PC-3 (cell line): ENCODE results near the gene SRSF5. TPM values are rescaled to one million over a fixed set of nuclear protein-coding genes. Genes with fewer than 3 reads are reported as not detected.

ENCODE experiments used
- ATAC-seq: fragments of 200-7000 bp; cut with Tn5 transposase; 2 replicates; pipeline ENCODE4 v1.9.1; 2020; ENCODE audit warnings: mild to moderate bottlenecking, moderate library complexity
- BruUV-seq: library from RNA; stranded (reverse); fragments of 400-500 nt; replicated peaks from 2 replicates; lab custom pipeline; 2021; lab: Mats Ljungman, UMichigan
- CTCF ChIA-PET: fragments of 300-600 bp; sonication (Branson Sonifier 250); formaldehyde crosslinking; loops from one replicate; lab custom pipeline; 2022; ENCODE audit warnings: antibody characterized with exemption; lab: Charles Lee
- POLR2A ChIA-PET: fragments of 300-600 bp; sonication (Branson Sonifier 250); formaldehyde crosslinking; loops from one replicate; lab custom pipeline; 2022; ENCODE audit warnings: antibody characterized with exemption; ENCODE audit not compliant: unreplicated experiment; lab: Charles Lee
- DNase-seq: peaks from one replicate; pipeline ENCODE4 v3.0.0-alpha.2; 2015
- H2AFZ ChIP-seq: fragments of 300-600 bp; sonication (generic); 2 replicates; pipeline ENCODE4 v1.6.0; 2016; ENCODE audit warnings: antibody characterized with exemption, low read length
- H3F3A ChIP-seq: fragments of 300-600 bp; sonication (generic); one replicate; pipeline ENCODE4 v1.6.0; 2017; ENCODE audit warnings: antibody characterized with exemption, low read length, control low read depth, mild to moderate bottlenecking; ENCODE audit not compliant: unreplicated experiment
- H3K27ac ChIP-seq: fragments of 300-600 bp; sonication (generic); 2 replicates; pipeline ENCODE4 v1.5.1; 2016; ENCODE audit warnings: mild to moderate bottlenecking, low read length
- H3K27me3 ChIP-seq: fragments of 300-600 bp; sonication (generic); 2 replicates; pipeline ENCODE4 v1.6.1; 2016; ENCODE audit warnings: low read length, mixed read lengths
- H3K36me3 ChIP-seq: fragments of 300-600 bp; sonication (generic); 2 replicates; pipeline ENCODE4 v1.6.1; 2016; ENCODE audit warnings: low read depth, mixed run types, low read length, mixed read lengths
- H3K4me1 ChIP-seq: fragments of 300-600 bp; sonication (generic); 2 replicates; pipeline ENCODE4 v1.5.1; 2016; ENCODE audit warnings: low read length; ENCODE audit not compliant: insufficient read depth
- H3K4me2 ChIP-seq: fragments of 300-600 bp; sonication (generic); 2 replicates; pipeline ENCODE4 v1.6.0; 2016; ENCODE audit warnings: low read length
- H3K4me3 ChIP-seq: fragments of 300-600 bp; sonication (generic); 2 replicates; pipeline ENCODE4 v1.5.1; 2016; ENCODE audit warnings: mild to moderate bottlenecking, low read length, mixed read lengths
- H3K79me2 ChIP-seq: fragments of 300-600 bp; sonication (generic); 2 replicates; pipeline ENCODE4 v1.6.1; 2017; ENCODE audit warnings: low read length, mixed read lengths
- H3K9ac ChIP-seq: fragments of 300-600 bp; sonication (generic); 2 replicates; pipeline ENCODE4 v1.6.0; 2016; ENCODE audit warnings: mild to moderate bottlenecking, low read length
- H3K9me2 ChIP-seq: fragments of 300-600 bp; sonication (generic); replicated peaks from 2 replicates; pipeline ENCODE4 v1.6.1; 2016; ENCODE audit warnings: mixed run types, low read length, mixed read lengths
- H3K9me3 ChIP-seq: fragments of 300-600 bp; sonication (generic); 2 replicates; pipeline ENCODE4 v1.6.1; 2016; ENCODE audit warnings: low read length, mixed read lengths
- H4K20me1 ChIP-seq: fragments of 300-600 bp; sonication (generic); 2 replicates; pipeline ENCODE4 v1.6.1; 2016; ENCODE audit warnings: low read length, mixed read lengths
- EZH2 ChIP-seq: fragments of 300-600 bp; sonication (generic); IDR thresholded peaks from one replicate; pipeline ENCODE4 v1.6.1; 2017; ENCODE audit warnings: antibody characterized with exemption, mild to moderate bottlenecking, low read length; ENCODE audit not compliant: unreplicated experiment
- EZH2phosphoT487 ChIP-seq: fragments of 300-600 bp; sonication (generic); IDR thresholded peaks from 2 replicates; pipeline ENCODE4 v1.6.1; 2018; ENCODE audit warnings: mild to moderate bottlenecking, antibody characterized with exemption, low read length, borderline replicate concordance
- intact Hi-C: fragments of 100-400 bp; cut with micrococcal nuclease; formaldehyde crosslinking; loops from 2 replicates; pipeline ENCODE4 v1.9.0; 2023
- total RNA-seq: library from RNA; depleted of rRNA; stranded (reverse); fragments of >200 nt; gene quantifications from 2 replicates; pipeline ENCODE4 v1.2.3, GENCODE V29; 2014
- TF ChIP-seq, protein P1 (sequence below): fragments of 300-600 bp; sonication (generic); conservative IDR thresholded peaks from 2 replicates; pipeline ENCODE4 v1.5.1; 2017; ENCODE audit warnings: antibody characterized with exemption, low read depth, mild to moderate bottlenecking, low read length

SRSF5 gene
- total RNA-seq, 1 experiment from 2014 or later = 213 TPM

DNA sequence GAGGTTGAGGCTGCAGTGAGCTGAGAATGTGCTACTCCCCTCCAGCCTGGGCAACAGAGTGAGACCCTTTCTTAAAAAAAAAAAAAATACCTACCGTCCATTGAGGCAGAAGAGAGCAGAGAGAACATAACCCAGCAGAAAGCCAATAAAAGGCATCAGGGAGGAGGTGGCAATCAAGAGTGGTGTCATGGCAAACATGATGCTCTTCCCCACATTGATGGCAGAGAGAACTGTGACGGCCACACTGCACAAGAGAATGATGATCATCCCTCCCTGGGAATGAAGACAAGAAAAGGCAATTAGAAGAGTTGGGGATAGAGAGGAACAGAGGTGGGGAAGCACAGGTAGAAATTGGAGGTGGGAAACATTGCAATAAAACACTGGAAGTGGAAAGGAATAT lies 12.1 kb downstream of the SRSF5 start:
- Histone ChIP-seq H3K27me3 (no peaks in the 10 kb centered on the region), H3K27ac (no peak overlapping the region), H3K4me2 (no peak overlapping the region), H3K79me2 (peaks cover 8% of the 10 kb centered on the region; the same call in 1 of the 2 replicates), H3K9me3 (no peaks in the 10 kb centered on the region), H3K4me1 (no peaks in the 10 kb centered on the region), H3K36me3 (peaks cover 55% of the 10 kb centered on the region), H2AFZ (no peak overlapping the region), H3K4me3 (no peak overlapping the region), H3K9ac (no peak overlapping the region), H4K20me1 (peaks cover 26% of the 10 kb centered on the region; the same call in 1 of the 2 replicates), H3K9me2 (no peaks in the 10 kb centered on the region), H3F3A (no peaks in the 10 kb centered on the region)
- ChIA-PET POLR2A (no interaction called here), CTCF (no interaction called here)
- intact Hi-C loops = no loop called here
- no TSS peak for BruUV-seq
- ATAC-seq (no peak), DNase-seq (no peak)
- TF ChIP-seq, protein P1, sequence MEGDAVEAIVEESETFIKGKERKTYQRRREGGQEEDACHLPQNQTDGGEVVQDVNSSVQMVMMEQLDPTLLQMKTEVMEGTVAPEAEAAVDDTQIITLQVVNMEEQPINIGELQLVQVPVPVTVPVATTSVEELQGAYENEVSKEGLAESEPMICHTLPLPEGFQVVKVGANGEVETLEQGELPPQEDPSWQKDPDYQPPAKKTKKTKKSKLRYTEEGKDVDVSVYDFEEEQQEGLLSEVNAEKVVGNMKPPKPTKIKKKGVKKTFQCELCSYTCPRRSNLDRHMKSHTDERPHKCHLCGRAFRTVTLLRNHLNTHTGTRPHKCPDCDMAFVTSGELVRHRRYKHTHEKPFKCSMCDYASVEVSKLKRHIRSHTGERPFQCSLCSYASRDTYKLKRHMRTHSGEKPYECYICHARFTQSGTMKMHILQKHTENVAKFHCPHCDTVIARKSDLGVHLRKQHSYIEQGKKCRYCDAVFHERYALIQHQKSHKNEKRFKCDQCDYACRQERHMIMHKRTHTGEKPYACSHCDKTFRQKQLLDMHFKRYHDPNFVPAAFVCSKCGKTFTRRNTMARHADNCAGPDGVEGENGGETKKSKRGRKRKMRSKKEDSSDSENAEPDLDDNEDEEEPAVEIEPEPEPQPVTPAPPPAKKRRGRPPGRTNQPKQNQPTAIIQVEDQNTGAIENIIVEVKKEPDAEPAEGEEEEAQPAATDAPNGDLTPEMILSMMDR = no peak
- no peak for TF ChIP-seq EZH2
- TF ChIP-seq EZH2phosphoT487 = no peak

DNA sequence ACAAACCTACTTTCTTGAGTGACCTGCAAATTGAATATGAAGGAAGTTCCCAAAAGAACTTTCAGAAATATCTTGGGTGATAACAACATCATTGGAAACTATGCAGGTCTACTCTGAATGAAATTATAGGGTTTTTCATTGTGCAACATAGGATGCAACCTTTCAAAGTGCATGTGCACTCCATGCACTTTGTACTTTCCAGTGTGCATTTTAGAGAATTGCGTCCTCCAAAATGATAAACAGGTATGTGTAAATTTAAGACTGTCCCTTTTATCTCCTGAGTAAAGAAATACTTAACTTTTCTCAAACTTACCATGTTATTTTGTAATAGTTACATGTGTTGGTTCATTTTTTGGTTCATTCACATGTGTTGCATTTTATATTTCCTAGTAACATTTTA lies 13.2 kb downstream of the SRSF5 start:
- no peak overlapping the region for H3K27ac ChIP-seq
- H3F3A ChIP-seq = no peaks in the 10 kb centered on the region
- no peak for TF ChIP-seq EZH2phosphoT487
- BruUV-seq = no TSS peak
- H3K4me1 ChIP-seq = no peaks in the 10 kb centered on the region
- DNase-seq (no peak), ATAC-seq (no peak)
- no peak overlapping the region for H2AFZ ChIP-seq
- H3K4me2 ChIP-seq = no peak overlapping the region
- H3K27me3 ChIP-seq = no peaks in the 10 kb centered on the region
- H3K9ac ChIP-seq = no peak overlapping the region
- ChIA-PET CTCF (no interaction called here), POLR2A (no interaction called here)
- H3K36me3 ChIP-seq = peaks cover 48% of the 10 kb centered on the region
- peaks cover 24% of the 10 kb centered on the region; the same call in 1 of the 2 replicates for H4K20me1 ChIP-seq
- H3K4me3 ChIP-seq = no peak overlapping the region
- intact Hi-C loops = no loop called here
- no peaks in the 10 kb centered on the region for H3K9me3 ChIP-seq
- peaks cover 8% of the 10 kb centered on the region; the same call in 1 of the 2 replicates for H3K79me2 ChIP-seq
- H3K9me2 ChIP-seq = no peaks in the 10 kb centered on the region

DNA sequence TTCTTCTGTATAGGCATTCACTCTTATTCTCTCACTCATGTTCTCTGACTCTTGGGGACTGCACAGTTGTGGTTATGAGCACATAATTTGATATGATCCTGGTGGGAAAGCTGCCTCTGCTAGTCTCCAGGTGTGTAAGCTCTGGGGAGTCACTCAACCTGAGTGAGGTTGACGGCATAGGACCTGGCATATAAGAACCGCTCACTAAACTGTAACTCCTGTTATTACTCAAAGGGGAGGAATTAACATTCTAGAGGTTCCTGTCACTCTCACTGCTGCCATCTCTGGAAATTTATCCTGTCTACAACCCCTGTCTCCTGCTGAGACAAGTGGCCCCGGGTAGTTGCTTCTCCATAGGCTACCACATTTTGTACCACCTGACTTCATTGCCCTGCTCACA lies 14.0 kb downstream of the SRSF5 start:
- H3K4me1 ChIP-seq = no peaks in the 10 kb centered on the region
- H3K9ac ChIP-seq = no peak overlapping the region
- H3K4me2 ChIP-seq = no peak overlapping the region
- no peaks in the 10 kb centered on the region for H3K9me3 ChIP-seq
- no peaks in the 10 kb centered on the region for H3K27me3 ChIP-seq
- no peak overlapping the region for H3K4me3 ChIP-seq
- no peaks in the 10 kb centered on the region for H3F3A ChIP-seq
- POLR2A ChIA-PET = no interaction called here
- 0 out of 2 replicates have a peak, but pooled peaks cover 2% of the 10 kb centered on the region for H3K79me2 ChIP-seq
- DNase-seq (no peak), ATAC-seq (0 out of 2 replicates have a peak, but pooled peaks have one; percentile 5)
- peaks cover 39% of the 10 kb centered on the region; the same call in 1 of the 2 replicates for H3K36me3 ChIP-seq
- intact Hi-C loops = no loop called here
- H4K20me1 ChIP-seq = peaks cover 16% of the 10 kb centered on the region; the same call in 1 of the 2 replicates
- no peak for TF ChIP-seq EZH2phosphoT487
- TF ChIP-seq, protein P1 = no peak
- no peak for TF ChIP-seq EZH2
- H3K9me2 ChIP-seq = no peaks in the 10 kb centered on the region
- H3K27ac ChIP-seq = no peak overlapping the region
- no peak overlapping the region for H2AFZ ChIP-seq
- CTCF ChIA-PET = no interaction called here
- BruUV-seq = no TSS peak
